Effector memory CD4-positive, alpha-beta T cell (primary cell): ENCODE data around the gene MINDY4.

Experiments used
- DNase-seq, 3 donors: peaks; one replicate each; pipeline ENCODE4 v3.0.0-alpha.2; 2020
- H3K27ac ChIP-seq: 2 replicates; pipeline ENCODE4 v1.7.0; 2013; ENCODE audit warnings: mild to moderate bottlenecking, low read length, moderate library complexity; ENCODE audit not compliant: insufficient read depth, poor library complexity, severe bottlenecking
- H3K27me3 ChIP-seq: replicated peaks from 2 replicates; pipeline ENCODE4 v1.7.0; 2013; ENCODE audit warnings: mild to moderate bottlenecking, low read length; ENCODE audit not compliant: insufficient read depth, control insufficient read depth, poor library complexity, severe bottlenecking
- H3K36me3 ChIP-seq: 2 replicates; pipeline ENCODE4 v1.7.0; 2013; ENCODE audit warnings: mild to moderate bottlenecking, low read length, moderate library complexity; ENCODE audit not compliant: control insufficient read depth, insufficient read depth
- H3K4me1 ChIP-seq: 2 replicates; pipeline ENCODE4 v1.7.0; 2013; ENCODE audit warnings: low read length, mild to moderate bottlenecking; ENCODE audit not compliant: control insufficient read depth, insufficient read depth, poor library complexity, severe bottlenecking
- H3K4me3 ChIP-seq: 2 replicates; pipeline ENCODE4 v1.7.0; 2013; ENCODE audit warnings: low read length, low read depth, mild to moderate bottlenecking; ENCODE audit not compliant: insufficient read depth, poor library complexity, severe bottlenecking
- H3K9me3 ChIP-seq: 2 replicates; pipeline ENCODE4 v1.7.0; 2013; ENCODE audit warnings: mild to moderate bottlenecking, low read length, moderate library complexity; ENCODE audit not compliant: control insufficient read depth

MINDY4 gene

DNA sequence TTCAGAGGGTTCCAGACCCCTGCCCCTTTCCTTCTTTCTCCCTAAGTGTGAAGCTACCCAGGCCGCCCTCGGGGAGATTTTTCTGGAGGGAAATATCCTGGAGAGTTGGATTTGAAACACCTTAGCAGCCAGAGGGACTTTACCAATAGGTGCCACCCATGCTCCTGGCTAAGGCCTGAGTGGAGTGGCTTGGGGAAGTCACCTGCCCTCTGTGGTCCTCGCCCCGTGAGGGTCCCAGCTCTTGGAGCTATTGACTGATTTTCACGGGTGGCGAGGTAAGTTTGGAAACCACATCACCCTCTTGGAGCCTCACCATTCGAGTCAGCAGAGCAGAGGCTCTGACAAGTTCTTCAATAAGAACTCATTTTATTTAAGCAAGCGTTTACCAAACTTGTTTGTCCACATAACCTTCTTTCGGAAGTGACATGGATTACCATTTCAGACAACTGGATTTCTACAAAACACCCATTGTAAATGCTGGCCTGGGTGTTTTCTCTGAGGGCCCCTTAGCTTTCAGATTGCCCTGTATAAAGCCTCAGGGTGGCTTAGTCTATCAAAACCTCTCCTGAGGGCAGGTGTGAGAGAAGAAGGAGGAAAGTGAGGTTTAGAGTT lies 160.8 kb downstream of the MINDY4 start:
- DNase-seq, result no peak
- H3K4me1 ChIP-seq, result no peaks in the 10 kb centered on the region
- H3K4me3 ChIP-seq, result no peak overlapping the region
- H3K27ac ChIP-seq, result no peak overlapping the region
- no peaks in the 10 kb centered on the region for H3K36me3 ChIP-seq
- H3K27me3 ChIP-seq, result peaks cover 2% of the 10 kb centered on the region
- no peaks in the 10 kb centered on the region for H3K9me3 ChIP-seq

DNA sequence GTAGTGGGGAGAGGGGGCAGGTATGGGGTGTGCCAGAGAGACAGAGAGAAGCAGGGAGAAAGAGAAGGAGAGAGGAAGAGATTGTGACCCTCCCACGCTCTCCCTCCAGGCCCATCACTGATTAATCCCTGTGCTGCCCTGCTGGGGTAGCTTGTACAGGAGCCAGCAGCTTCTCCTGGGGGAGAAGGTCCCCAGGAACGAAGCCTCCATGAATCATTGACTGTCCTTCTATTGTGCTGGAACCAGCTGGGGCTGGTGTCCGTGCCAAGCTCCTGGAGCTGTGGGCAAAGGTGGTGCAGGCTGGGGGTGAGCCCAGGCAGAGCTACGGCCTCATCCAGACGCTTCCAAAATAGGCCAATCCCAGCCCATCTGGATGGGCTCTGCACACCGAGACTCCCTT lies 161.3 kb downstream of the MINDY4 start:
- Histone ChIP-seq H3K27ac (no peak overlapping the region), H3K4me3 (no peak overlapping the region), H3K27me3 (peaks cover 2% of the 10 kb centered on the region), H3K4me1 (no peaks in the 10 kb centered on the region), H3K9me3 (no peaks in the 10 kb centered on the region), H3K36me3 (no peaks in the 10 kb centered on the region)
- no peak for DNase-seq

DNA sequence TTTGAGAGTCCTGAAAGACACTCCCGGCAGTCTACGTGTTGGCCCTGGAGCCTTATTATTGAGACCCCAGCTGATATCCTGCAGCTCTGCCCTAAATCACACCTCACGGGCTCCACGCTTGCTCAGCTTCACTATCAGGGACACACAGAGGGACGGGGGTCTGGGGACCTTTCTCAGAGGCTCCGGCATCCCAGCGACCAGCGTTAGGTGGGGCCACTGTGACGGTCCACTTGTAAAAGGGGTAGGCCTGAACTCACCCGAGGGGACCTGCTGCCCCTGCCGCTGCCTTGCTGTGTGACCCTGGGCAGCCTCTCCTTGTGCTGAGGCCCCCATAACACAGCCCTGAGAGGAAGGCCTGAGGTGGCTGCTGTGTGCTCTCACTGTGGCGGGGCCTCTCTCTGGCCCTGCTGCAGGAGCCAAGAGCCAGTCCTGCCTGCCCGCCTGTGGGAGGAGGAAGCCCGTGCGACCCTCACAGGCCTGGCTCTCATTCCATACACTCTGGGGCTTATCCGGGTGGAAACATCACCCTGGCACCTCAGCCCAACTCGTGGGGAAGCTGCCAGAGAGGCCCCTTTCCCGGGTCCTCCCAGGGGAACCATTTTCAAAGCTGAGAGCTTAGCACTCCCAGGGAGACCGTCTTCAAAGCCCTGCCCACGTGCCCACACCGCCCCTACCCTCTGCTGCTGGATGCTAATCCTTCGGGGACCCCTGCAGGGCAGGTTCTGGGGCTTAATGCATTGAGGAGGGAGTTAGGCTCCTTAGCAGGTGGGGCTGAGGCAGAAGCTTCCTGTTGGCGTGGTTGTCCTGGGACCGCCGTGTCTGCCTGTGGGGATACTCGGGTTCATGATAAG lies 162.1 kb downstream of the MINDY4 start:
- no peaks in the 10 kb centered on the region for H3K36me3 ChIP-seq
- H3K4me3 ChIP-seq, result no peak overlapping the region
- H3K27ac ChIP-seq, result no peak overlapping the region
- no peak for DNase-seq
- peaks cover 2% of the 10 kb centered on the region for H3K27me3 ChIP-seq
- H3K9me3 ChIP-seq, result no peaks in the 10 kb centered on the region
- no peaks in the 10 kb centered on the region for H3K4me1 ChIP-seq

DNA sequence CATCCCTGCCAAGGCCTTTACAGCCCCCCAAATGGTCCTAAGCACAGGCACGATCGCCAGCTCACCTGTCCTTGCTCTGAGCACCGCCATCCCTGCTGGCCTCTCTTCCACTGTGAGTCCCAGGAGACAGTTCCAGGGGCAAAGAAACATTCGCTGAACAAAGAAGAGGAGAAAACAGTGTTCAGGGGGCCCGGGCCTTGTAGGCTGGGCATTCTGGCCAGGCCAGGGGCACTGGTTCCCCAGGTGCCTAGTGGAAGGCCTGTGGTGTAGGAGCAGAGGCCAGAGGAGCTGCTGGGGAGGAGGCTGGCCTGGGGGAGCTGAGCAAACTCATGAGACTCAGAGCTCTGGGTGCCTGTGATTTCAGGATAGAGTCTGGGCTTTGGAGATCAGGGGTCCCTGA lies 163.0 kb downstream of the MINDY4 start:
- Histone ChIP-seq H3K36me3 (no peaks in the 10 kb centered on the region), H3K9me3 (no peaks in the 10 kb centered on the region), H3K4me3 (no peak overlapping the region), H3K4me1 (peaks cover 5% of the 10 kb centered on the region), H3K27me3 (peaks cover 2% of the 10 kb centered on the region), H3K27ac (no peak overlapping the region)
- DNase-seq, result no peak

DNA sequence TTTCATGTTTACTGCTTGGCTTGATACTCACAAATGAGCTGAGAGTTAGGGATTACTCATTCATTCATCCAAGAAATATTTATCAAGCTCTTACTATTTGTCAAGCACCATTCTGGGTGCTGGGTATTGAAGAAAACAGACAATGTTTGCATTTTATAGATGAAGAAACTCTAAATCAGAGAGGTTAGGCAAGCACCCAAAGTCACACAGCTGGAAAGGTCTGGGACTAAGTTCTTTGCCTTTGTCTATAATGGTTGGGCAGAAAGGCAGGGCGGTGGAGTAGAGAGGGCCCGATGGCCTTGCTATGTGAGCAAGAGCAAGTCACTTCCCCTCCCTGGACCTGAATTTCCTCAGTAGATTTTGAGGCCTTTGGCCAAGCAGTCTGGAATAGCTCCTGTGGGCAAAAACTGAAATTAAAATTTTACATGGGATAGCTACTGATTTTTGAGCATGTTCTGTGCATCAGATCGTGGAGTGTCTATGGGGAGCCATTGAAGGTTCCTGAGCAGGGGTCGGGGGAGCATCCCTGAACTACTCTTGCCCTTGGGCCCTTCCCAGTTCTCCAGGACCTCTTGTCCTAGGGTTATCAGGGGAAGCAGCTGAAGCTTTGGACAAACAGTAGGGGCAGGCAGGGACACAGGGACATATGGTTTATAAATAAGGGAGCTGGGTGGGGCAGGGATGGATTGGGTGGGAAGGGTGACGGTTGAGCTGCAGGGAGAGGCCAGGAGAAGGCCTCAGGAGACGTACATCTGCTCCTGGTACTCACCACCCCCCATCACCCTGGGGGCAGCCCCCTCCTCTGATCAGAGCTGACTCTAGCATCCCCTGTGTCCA lies 163.7 kb downstream of the MINDY4 start:
- Histone ChIP-seq H3K9me3 (no peaks in the 10 kb centered on the region), H3K36me3 (no peaks in the 10 kb centered on the region), H3K4me3 (no peak overlapping the region), H3K4me1 (peaks cover 5% of the 10 kb centered on the region), H3K27ac (no peak overlapping the region), H3K27me3 (no peaks in the 10 kb centered on the region)
- no peak for DNase-seq

DNA sequence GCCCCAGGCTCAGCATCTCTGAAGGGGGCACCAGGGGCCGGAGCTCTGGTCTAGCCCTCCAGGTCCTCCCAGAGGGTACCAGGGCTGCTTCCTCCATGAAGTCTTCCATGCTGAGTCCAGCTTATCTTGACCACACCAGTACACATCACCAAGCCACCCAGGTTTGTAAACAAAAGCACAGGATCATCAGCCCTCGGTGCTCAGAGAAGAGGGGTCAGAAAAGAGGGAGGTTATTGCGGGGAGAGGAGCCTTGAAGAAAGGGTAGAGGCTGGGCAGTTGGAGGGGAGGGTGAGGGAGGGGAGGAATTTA lies 164.3 kb downstream of the MINDY4 start:
- H3K36me3 ChIP-seq, result no peaks in the 10 kb centered on the region
- H3K9me3 ChIP-seq, result no peaks in the 10 kb centered on the region
- no peaks in the 10 kb centered on the region for H3K27me3 ChIP-seq
- DNase-seq, result no peak
- peaks cover 5% of the 10 kb centered on the region for H3K4me1 ChIP-seq
- H3K4me3 ChIP-seq, result no peak overlapping the region
- H3K27ac ChIP-seq, result no peak overlapping the region

DNA sequence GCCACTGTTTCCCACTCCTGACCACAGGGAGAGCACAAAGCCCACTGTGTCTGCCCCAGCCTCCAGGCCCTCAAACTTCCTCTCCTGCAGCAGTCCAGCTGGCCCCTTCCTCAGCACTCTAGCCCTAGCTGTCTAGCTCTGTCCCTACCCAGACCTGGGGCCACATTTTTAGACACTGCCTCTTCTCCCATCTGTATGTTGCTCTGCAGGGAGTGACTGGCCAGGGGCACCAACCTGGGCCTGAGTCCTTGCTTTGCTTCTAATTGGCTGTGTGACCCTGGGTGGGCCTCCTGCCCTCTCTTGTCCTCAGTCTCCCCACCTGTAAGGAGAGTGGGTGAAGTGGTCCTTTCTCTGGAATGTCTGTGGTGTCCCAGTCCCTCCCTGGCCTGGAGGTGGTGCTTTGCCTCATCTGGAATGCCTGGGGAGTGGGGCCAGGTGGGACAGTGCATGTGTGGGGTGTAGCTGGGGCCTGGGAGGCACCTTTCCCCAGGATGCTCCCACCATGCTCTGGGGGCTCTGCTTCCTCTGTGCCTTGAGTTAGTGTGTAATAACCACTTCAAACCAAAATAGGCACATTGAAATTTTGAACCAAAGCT lies 165.5 kb downstream of the MINDY4 start:
- no peak overlapping the region for H3K4me3 ChIP-seq
- H3K9me3 ChIP-seq, result no peaks in the 10 kb centered on the region
- no peak for DNase-seq
- peaks cover 5% of the 10 kb centered on the region for H3K4me1 ChIP-seq
- H3K36me3 ChIP-seq, result no peaks in the 10 kb centered on the region
- no peaks in the 10 kb centered on the region for H3K27me3 ChIP-seq
- H3K27ac ChIP-seq, result no peak overlapping the region

DNA sequence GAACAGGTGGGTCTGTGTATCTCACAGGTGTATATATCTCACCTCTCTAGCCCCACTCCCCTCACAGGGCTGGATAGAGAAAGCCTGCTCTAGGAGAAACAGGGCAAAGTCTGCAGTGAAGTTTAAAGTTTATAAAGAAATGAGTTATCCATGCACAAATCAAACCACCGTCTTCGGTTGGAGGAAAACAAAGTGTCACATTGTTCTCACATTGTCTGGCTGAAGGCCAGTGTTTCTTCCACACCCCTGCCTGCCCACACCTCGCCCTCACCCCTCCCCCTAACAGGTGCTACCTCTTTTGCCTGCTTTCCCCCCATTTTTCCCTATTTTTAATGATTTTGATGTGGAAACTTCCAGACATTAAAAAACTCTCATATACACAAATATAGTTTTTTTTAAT lies 166.2 kb downstream of the MINDY4 start:
- no peaks in the 10 kb centered on the region for H3K27me3 ChIP-seq
- no peak for DNase-seq
- H3K4me1 ChIP-seq, result peaks cover 5% of the 10 kb centered on the region
- H3K27ac ChIP-seq, result no peak overlapping the region
- H3K9me3 ChIP-seq, result no peaks in the 10 kb centered on the region
- no peaks in the 10 kb centered on the region for H3K36me3 ChIP-seq
- H3K4me3 ChIP-seq, result no peak overlapping the region

DNA sequence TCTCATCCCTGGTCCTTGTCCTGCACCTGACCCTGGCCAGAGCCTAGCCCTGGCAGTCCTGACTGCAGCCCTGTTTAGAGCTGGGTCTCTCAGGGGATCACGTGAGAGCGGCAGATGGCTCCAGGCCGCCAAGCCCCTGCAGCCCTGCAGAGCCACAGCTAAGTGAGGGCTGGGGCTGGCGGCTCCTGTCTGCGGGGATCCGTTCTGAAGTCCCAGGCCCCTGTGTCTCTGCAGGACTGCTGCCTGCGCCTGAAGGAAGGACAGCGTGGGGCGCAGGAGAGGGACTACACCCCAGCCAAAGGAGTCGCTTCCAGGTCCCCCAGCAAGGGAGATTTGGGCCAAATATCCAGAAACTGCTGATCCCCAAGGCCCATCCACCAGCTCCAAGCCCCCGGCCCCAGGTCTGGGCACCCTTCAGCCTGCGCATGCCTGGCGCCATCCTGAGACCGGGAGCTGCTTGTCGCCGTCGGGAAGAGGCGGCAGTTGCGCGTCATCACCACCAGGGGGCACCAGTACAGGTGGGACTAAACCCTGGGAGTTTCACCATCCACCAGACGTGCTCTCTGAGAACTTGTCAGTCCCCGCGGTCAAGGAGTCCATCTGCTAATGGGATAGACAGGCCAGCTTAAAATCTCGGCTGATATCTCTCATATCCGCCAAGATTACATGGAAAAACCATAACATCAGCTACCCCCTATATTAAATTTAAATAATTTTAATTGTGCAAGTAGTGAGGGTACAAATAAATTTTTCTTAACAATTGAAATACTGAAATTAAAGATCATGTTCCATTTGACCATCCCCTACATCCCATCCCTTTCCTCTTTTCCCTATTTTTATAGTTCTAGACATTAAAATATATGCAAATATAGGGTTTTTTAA lies 167.5 kb downstream of the MINDY4 start:
- H3K27me3 ChIP-seq, result no peaks in the 10 kb centered on the region
- H3K4me1 ChIP-seq, result peaks cover 5% of the 10 kb centered on the region
- no peak overlapping the region for H3K4me3 ChIP-seq
- no peak overlapping the region for H3K27ac ChIP-seq
- DNase-seq, result peak in 2 of 3 donors; percentile 8 to 17
- H3K36me3 ChIP-seq, result no peaks in the 10 kb centered on the region
- no peaks in the 10 kb centered on the region for H3K9me3 ChIP-seq
